K562 (cell line): Measurements from ENCODE around the gene CCDC60. TPM values are rescaled to one million over a fixed set of nuclear protein-coding genes. Genes with fewer than 3 reads are reported as not detected.

Source experiments
- ATAC-seq: fragments of 200-7000 bp; cut with Tn5 transposase; 3 replicates; pipeline ENCODE4 v1.9.1; 2020; ENCODE audit warnings: moderate library complexity
- BruUV-seq: library from RNA; stranded (reverse); fragments of 400-500 nt; replicated peaks from 2 replicates; lab custom pipeline; 2021; lab: Mats Ljungman, UMichigan
- CTCF ChIA-PET: fragments of 300-600 bp; formaldehyde crosslinking; extraction: SDS; loops from one replicate; lab custom pipeline; 2021; ENCODE audit warnings: low intra/inter-chr PET ratio; lab: Yijun Ruan, JAX
- POLR2A ChIA-PET: fragments of 300-600, 350-650 bp; sonication (Branson Sonifier 250); formaldehyde crosslinking; extraction: SDS; loops from one replicate; lab custom pipeline; 2021; ENCODE audit warnings: antibody characterized with exemption, inconsistent platforms; lab: Yijun Ruan, JAX
- DNase-seq, 4 experiments: peaks; one replicate each; pipeline versions ENCODE4 v3.0.0 to v3.0.0-alpha.2; 2011 to 2018; ENCODE audit warnings: low spot score in 3 of 4, mixed read lengths in 3 of 4; ENCODE audit errors: extremely low read depth in 1 of 4
- FAIRE-seq: peaks from 2 replicates; lab custom pipeline; 2011; peaks lifted over from hg19 to GRCh38; lab: Jason Lieb, UNC
- H2AFZ ChIP-seq: 2 replicates; pipeline ENCODE4 v1.6.0; 2011; ENCODE audit warnings: low read depth, low read length, control low read depth, inconsistent platforms
- H3K27ac ChIP-seq: fragments of 200-600 bp; 3 replicates; pipeline ENCODE4 v1.8.0; 2011; ENCODE audit warnings: low read depth, mild to moderate bottlenecking, control low read depth, inconsistent platforms, low read length, moderate library complexity, mixed read lengths; ENCODE audit errors: extremely low read depth
- H3K27me3 ChIP-seq, 2 experiments: fragments of 300-600 bp in 1 of 2; 2 replicates in 1 of 2; 3 replicates in 1 of 2; pipeline versions ENCODE4 v1.6.0 to v1.8.0; 2011; ENCODE audit warnings: inconsistent platforms in 2 of 2, low read length in 2 of 2, mild to moderate bottlenecking in 1 of 2, mixed read lengths in 1 of 2, moderate library complexity in 1 of 2; ENCODE audit not compliant: control insufficient read depth in 2 of 2, insufficient read depth in 2 of 2
- H3K36me3 ChIP-seq: fragments of 300-600 bp; 3 replicates; pipeline ENCODE4 v1.8.0; 2011; ENCODE audit warnings: mild to moderate bottlenecking, low read length, inconsistent platforms; ENCODE audit not compliant: control insufficient read depth, insufficient read depth
- H3K4me1 ChIP-seq, 2 experiments: fragments of 200-600 bp in 1 of 2; replicated peaks in 1 of 2; 2 replicates in 1 of 2; 3 replicates in 1 of 2; pipeline versions ENCODE4 v1.5.1 to v1.8.0; 2011; ENCODE audit warnings: inconsistent platforms in 2 of 2, low read length in 2 of 2, mild to moderate bottlenecking in 1 of 2, mixed read lengths in 1 of 2, moderate library complexity in 1 of 2; ENCODE audit not compliant: control insufficient read depth in 2 of 2, insufficient read depth in 2 of 2
- H3K4me2 ChIP-seq: 2 replicates; pipeline ENCODE4 v1.6.1; 2011; ENCODE audit warnings: low read length, control low read depth, inconsistent platforms, mixed read lengths; ENCODE audit not compliant: insufficient read depth
- H3K4me3 ChIP-seq: fragments of 200-600 bp; sonication (generic), shearing (Covaris generic); 2 replicates; pipeline ENCODE4 v1.5.1; 2016; ENCODE audit warnings: control low read depth, inconsistent platforms
- H3K79me2 ChIP-seq: fragments of 200-600 bp; 3 replicates; pipeline ENCODE4 v1.8.0; 2011; ENCODE audit warnings: low read length, inconsistent platforms; ENCODE audit not compliant: control insufficient read depth, insufficient read depth
- H3K9ac ChIP-seq, 2 experiments: 2 replicates each; pipeline versions ENCODE4 v1.6.0 to v1.6.1; 2011; ENCODE audit warnings: low read depth in 2 of 2, low read length in 2 of 2, control low read depth in 1 of 2, inconsistent platforms in 1 of 2, mild to moderate bottlenecking in 1 of 2, mixed read lengths in 1 of 2; ENCODE audit not compliant: insufficient read depth in 1 of 2
- H3K9me1 ChIP-seq: one replicate; pipeline ENCODE4 v1.6.0; 2011; ENCODE audit warnings: inconsistent platforms, mild to moderate bottlenecking, low read length, moderate library complexity; ENCODE audit not compliant: control insufficient read depth, insufficient read depth
- H3K9me3 ChIP-seq: replicated peaks from 2 replicates; pipeline ENCODE4 v1.5.1; 2011; ENCODE audit warnings: low read depth, low read length, inconsistent platforms; ENCODE audit not compliant: control insufficient read depth, insufficient read depth
- H4K20me1 ChIP-seq: replicated peaks from 2 replicates; pipeline ENCODE4 v1.6.1; 2011; ENCODE audit warnings: low read length, inconsistent platforms, mixed read lengths; ENCODE audit not compliant: control insufficient read depth, insufficient read depth
- HLTF ChIP-seq: fragments of 450-650 bp; IDR thresholded peaks from 2 replicates; pipeline ENCODE4 v1.6.1; 2016
- KLF10 ChIP-seq: fragments of 250-450 bp; sonication (Bioruptor Pico); IDR thresholded peaks from 2 replicates; pipeline ENCODE4 v1.6.1; 2021; ENCODE audit warnings: matching md5 sums
- KLF6 ChIP-seq: fragments of 250-450 bp; sonication (Bioruptor Pico); IDR thresholded peaks from 2 replicates; pipeline ENCODE4 v1.4.0; 2020; ENCODE audit warnings: mild to moderate bottlenecking, moderate library complexity, borderline replicate concordance
- RFX5 ChIP-seq: IDR thresholded peaks from 2 replicates; pipeline ENCODE4 v1.6.1; 2011; ENCODE audit warnings: low read depth, mild to moderate bottlenecking, improper control_type of control experiment, low read length
- SIRT6 ChIP-seq: IDR thresholded peaks from one replicate; pipeline ENCODE4 v1.6.1; 2012; ENCODE audit warnings: low read depth, mild to moderate bottlenecking, control low read depth, inconsistent platforms, low read length, moderate library complexity
- ZNF347 ChIP-seq: fragments of 450-650 bp; formaldehyde crosslinking; IDR thresholded peaks from 2 replicates; pipeline ENCODE4 v1.4.0; 2020; ENCODE audit warnings: low read depth, mild to moderate bottlenecking, moderate library complexity
- ZNF41 ChIP-seq: fragments of 250-450 bp; sonication (Bioruptor Pico); conservative IDR thresholded peaks from 2 replicates; pipeline ENCODE4 v1.4.0; 2020; ENCODE audit warnings: mild to moderate bottlenecking
- ZNF717 ChIP-seq: fragments of 250-450 bp; sonication (Bioruptor Pico); IDR thresholded peaks from 2 replicates; pipeline ENCODE4 v1.5.0; 2021
- WGBS: fragments of 100-300 bp; shearing (Covaris generic); methylation state at CpG from one replicate; pipeline ENCODE4 v1.1.6; 2016; ENCODE audit warnings: low coverage, mixed read lengths; ENCODE audit not compliant: insufficient coverage; ENCODE audit errors: missing lambda C conversion rate; 5-methylcytosine and 5-hydroxymethylcytosine counted together
- in situ Hi-C: fragments of 300-500 bp; cut with MboI; formaldehyde crosslinking; loops from 4 replicates; pipeline ENCODE4 v1.15.0; 2018; ENCODE audit warnings: inconsistent platforms, mixed read lengths
- intact Hi-C: fragments of 100-400 bp; cut with micrococcal nuclease; formaldehyde crosslinking; loops from 2 replicates; pipeline ENCODE4 v1.14.2; 2022
- polyA plus RNA-seq, 8 experiments: library from polyadenylated mRNA; depleted of rRNA in 4 of 8; stranded (reverse) in 5 of 8; unstranded in 3 of 8; fragments of >200 nt; fragmentation: Nextera tagmentation in 2 of 8; fragmentation: Illumina TruSeq in 1 of 8; extraction: Ambion mirVana in 2 of 8; extraction: Trizol in 1 of 8; gene quantifications; 2 replicates each; pipeline versions ENCODE4 v1.2.1 to v1.2.3, GENCODE V29; 2011 to 2014; ENCODE audit warnings: inconsistent platforms in 1 of 8, missing spikeins in 1 of 8
- total RNA-seq, 7 experiments: library from RNA; depleted of rRNA in 6 of 7; stranded (reverse); fragments of >200 nt in 6 of 7; fragmentation: Illumina TruSeq in 2 of 7; extraction: Trizol in 2 of 7; gene quantifications; 2 replicates each; pipeline versions ENCODE4 v1.2.1 to v1.2.3, GENCODE V29; 2011 to 2021; ENCODE audit warnings: low replicate concordance in 1 of 7
- TF ChIP-seq, protein P1 (sequence below): fragments of 450-650 bp; IDR thresholded peaks from 2 replicates; pipeline ENCODE4 v1.6.1; 2014; ENCODE audit warnings: low read depth, mild to moderate bottlenecking, moderate library complexity, borderline replicate concordance

The CCDC60 gene
- total and polyA plus RNA-seq, 9 of the 15 experiments (the other 6 are each of a cell fraction or from before 2014, with no cell fraction given), result not detected

DNA sequence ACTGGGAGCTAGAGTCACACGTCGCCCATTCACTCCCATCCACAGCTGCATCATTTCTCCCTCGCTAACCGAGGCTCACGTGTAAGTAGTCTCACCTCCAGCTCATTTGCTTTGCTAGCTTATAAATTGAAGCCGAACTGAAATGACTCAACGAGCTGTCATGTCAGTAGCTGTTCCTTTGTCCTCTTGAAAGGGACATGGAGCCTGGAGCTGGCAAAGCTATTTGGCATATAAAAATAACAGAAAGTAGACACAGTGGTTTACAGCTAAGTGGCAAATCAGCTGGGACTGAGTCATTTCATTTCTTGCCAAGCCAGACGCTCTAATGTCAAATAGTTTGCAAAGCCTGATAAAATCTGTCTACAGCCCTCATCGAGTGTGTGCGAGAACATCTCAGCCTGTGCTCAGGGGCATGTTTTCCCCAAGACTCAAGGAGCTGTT lies 144.6 kb downstream of the CCDC60 start:
- intact Hi-C loops (no loop called here), in situ Hi-C loops (no loop called here)
- FAIRE-seq (no peak), ATAC-seq (no peak), DNase-seq (no peak)
- 0% methylated on average over 10 of the region's 10 CpGs for WGBS
- no peaks in the 10 kb centered on the region for H3K36me3 ChIP-seq
- TF ChIP-seq KLF10 (CRISPR knock-in tag) (no peak), RFX5 (no peak), ZNF347 (CRISPR knock-in tag) (no peak), SIRT6 (no peak), HLTF (no peak), ZNF717 (CRISPR knock-in tag) (no peak), KLF6 (CRISPR knock-in tag) (no peak), ZNF41 (no peak)
- TF ChIP-seq, protein P1, sequence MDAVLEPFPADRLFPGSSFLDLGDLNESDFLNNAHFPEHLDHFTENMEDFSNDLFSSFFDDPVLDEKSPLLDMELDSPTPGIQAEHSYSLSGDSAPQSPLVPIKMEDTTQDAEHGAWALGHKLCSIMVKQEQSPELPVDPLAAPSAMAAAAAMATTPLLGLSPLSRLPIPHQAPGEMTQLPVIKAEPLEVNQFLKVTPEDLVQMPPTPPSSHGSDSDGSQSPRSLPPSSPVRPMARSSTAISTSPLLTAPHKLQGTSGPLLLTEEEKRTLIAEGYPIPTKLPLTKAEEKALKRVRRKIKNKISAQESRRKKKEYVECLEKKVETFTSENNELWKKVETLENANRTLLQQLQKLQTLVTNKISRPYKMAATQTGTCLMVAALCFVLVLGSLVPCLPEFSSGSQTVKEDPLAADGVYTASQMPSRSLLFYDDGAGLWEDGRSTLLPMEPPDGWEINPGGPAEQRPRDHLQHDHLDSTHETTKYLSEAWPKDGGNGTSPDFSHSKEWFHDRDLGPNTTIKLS, result no peak
- no peaks in the 10 kb centered on the region for H3K9me3 ChIP-seq
- no peak overlapping the region for H3K27ac ChIP-seq
- H3K9ac ChIP-seq, result no peak overlapping the region
- H4K20me1 ChIP-seq, result no peaks in the 10 kb centered on the region
- no TSS peak for BruUV-seq
- ChIA-PET CTCF (no interaction called here), POLR2A (interaction anchor here (1.3 kb wide), 1 partner anchor 10 kb away, joined by 3 read pairs; no protein-coding TSS in a partner anchor)
- no peak overlapping the region for H3K4me2 ChIP-seq
- no peaks in the 10 kb centered on the region for H3K79me2 ChIP-seq
- no peaks in the 10 kb centered on the region for H3K4me1 ChIP-seq
- no peaks in the 10 kb centered on the region for H3K9me1 ChIP-seq
- H3K27me3 ChIP-seq, result no peaks in the 10 kb centered on the region
- H2AFZ ChIP-seq, result no peak overlapping the region
- H3K4me3 ChIP-seq, result no peak overlapping the region
